GM21717 (cell line): Measurements from ENCODE around the gene PCDHB13.
"Not testable (repeated sequence)": the region's sequence is repeated elsewhere in the genome, so short reads cannot be mapped to it uniquely, and the experiment has no call there.

ENCODE experiments used
- ATAC-seq: cut with Tn5 transposase; IDR thresholded peaks from one replicate; pipeline ENCODE4 v1.9.1; 2021; ENCODE audit warnings: mild to moderate bottlenecking, moderate library complexity; ENCODE audit not compliant: unreplicated experiment

PCDHB13 gene

GRCh38 chr5:141201126-141201525 is 12.6 kb upstream of the PCDHB13 start:
- not testable (repeated sequence) for ATAC-seq

GRCh38 chr5:141201646-141202045 is 12.1 kb upstream of the PCDHB13 start:
- ATAC-seq = not testable (repeated sequence)

GRCh38 chr5:141208478-141208877 is 5.2 kb upstream of the PCDHB13 start, which contains the start of gene PCDHB12:
TSS of gene PCDHB12 (plus strand) at chr5:141208719. CDS start at chr5:141208908, 189 bp downstream.
- no peak for ATAC-seq

- ATAC-seq = not testable (repeated sequence)
Measured at GRCh38 chr5:141210281-141210680, 3.4 kb upstream of the PCDHB13 start.

- ATAC-seq = not testable (repeated sequence)
Measured at GRCh38 chr5:141210849-141211248, 2.9 kb upstream of the PCDHB13 start.

GRCh38 chr5:141214583-141214982 is 864 bp downstream of the PCDHB13 start:
- not testable (repeated sequence) for ATAC-seq

- ATAC-seq = not testable (repeated sequence)
Measured at GRCh38 chr5:141215504-141215903, 1.8 kb downstream of the PCDHB13 start.

GRCh38 chr5:141216035-141216434 is 2.3 kb downstream of the PCDHB13 start:
- not testable (repeated sequence) for ATAC-seq

- no peak for ATAC-seq
Measured at GRCh38 chr5:141223112-141223783, 9.5 kb downstream of the PCDHB13 start, which contains the start of gene PCDHB14. TSS of gene PCDHB14 (plus strand) at chr5:141223343. CDS start at chr5:141223506, 163 bp downstream.

GRCh38 chr5:141224844-141225243 is 11.1 kb downstream of the PCDHB13 start:
- ATAC-seq = not testable (repeated sequence)

GRCh38 chr5:141225421-141225820 is 11.7 kb downstream of the PCDHB13 start:
- ATAC-seq = not testable (repeated sequence)

- ATAC-seq = no peak
Measured at GRCh38 chr5:141234109-141234667, 20.5 kb downstream of the PCDHB13 start.

- not testable (repeated sequence) for ATAC-seq
Measured at GRCh38 chr5:141235922-141236321, 22.2 kb downstream of the PCDHB13 start.

GRCh38 chr5:141236516-141237313 is 23.0 kb downstream of the PCDHB13 start:
- no peak for ATAC-seq

GRCh38 chr5:141241496-141241895 is 27.8 kb downstream of the PCDHB13 start:
- ATAC-seq = no peak

GRCh38 chr5:141245250-141245717 is 31.6 kb downstream of the PCDHB13 start, which contains the start of gene PCDHB15:
TSS of gene PCDHB15 (plus strand) at chr5:141245395. CDS start at chr5:141245579, 184 bp downstream.
- no peak for ATAC-seq

GRCh38 chr5:141246971-141247370 is 33.3 kb downstream of the PCDHB13 start:
- ATAC-seq = not testable (repeated sequence)

GRCh38 chr5:141247434-141247833 is 33.7 kb downstream of the PCDHB13 start:
- not testable (repeated sequence) for ATAC-seq

- ATAC-seq = no peak
Measured at GRCh38 chr5:141250576-141250975, 36.9 kb downstream of the PCDHB13 start.

GRCh38 chr5:141258464-141258863 is 44.7 kb downstream of the PCDHB13 start:
- ATAC-seq = no peak

GRCh38 chr5:141258948-141259347 is 45.2 kb downstream of the PCDHB13 start:
- no peak for ATAC-seq
